GM23338 (cell line): ENCODE measurements around the gene UBE2E2. TPM values are rescaled to one million over a fixed set of nuclear protein-coding genes. Genes with fewer than 3 reads are reported as not detected.

Experiments used
- ATAC-seq: fragments of 200-7000 bp; cut with Tn5 transposase; 3 replicates; pipeline ENCODE4 v1.9.1; 2020
- DNase-seq: peaks from one replicate; pipeline ENCODE4 v3.0.0-alpha.2; 2015; ENCODE audit warnings: low spot score
- H2AFZ ChIP-seq: fragments of 200-600 bp; sonication (generic); 2 replicates; pipeline ENCODE4 v1.8.0; 2016; ENCODE audit warnings: antibody characterized with exemption, mild to moderate bottlenecking, moderate library complexity
- H3F3A ChIP-seq: fragments of 200-600 bp; sonication (generic); replicated peaks from 2 replicates; pipeline ENCODE4 v1.8.0; 2017; ENCODE audit warnings: antibody characterized with exemption, mixed run types, low read depth
- H3K27ac ChIP-seq: fragments of 200-600 bp; sonication (generic); 2 replicates; pipeline ENCODE4 v1.6.1; 2016; ENCODE audit warnings: low read depth
- H3K27me3 ChIP-seq: fragments of 200-600 bp; sonication (generic); 2 replicates; pipeline ENCODE4 v1.8.0; 2016; ENCODE audit warnings: mild to moderate bottlenecking, mixed run types, moderate library complexity; ENCODE audit not compliant: insufficient read depth
- H3K36me3 ChIP-seq: fragments of 200-600 bp; sonication (generic); 2 replicates; pipeline ENCODE4 v1.8.0; 2016; ENCODE audit warnings: mild to moderate bottlenecking; ENCODE audit not compliant: insufficient read depth
- H3K4me1 ChIP-seq: fragments of 200-600 bp; sonication (generic); 2 replicates; pipeline ENCODE4 v1.8.0; 2016; ENCODE audit warnings: mild to moderate bottlenecking, moderate library complexity; ENCODE audit not compliant: insufficient read depth
- H3K4me2 ChIP-seq: fragments of 200-600 bp; sonication (generic); 2 replicates; pipeline ENCODE4 v1.7.1; 2017; ENCODE audit warnings: mixed run types
- H3K4me3 ChIP-seq: fragments of 200-600 bp; sonication (generic); 2 replicates; pipeline ENCODE4 v1.6.1; 2016; ENCODE audit warnings: mixed run types
- H3K79me2 ChIP-seq: fragments of 200-600 bp; sonication (generic); replicated peaks from 2 replicates; pipeline ENCODE4 v1.8.0; 2017; ENCODE audit warnings: mild to moderate bottlenecking; ENCODE audit not compliant: insufficient read depth
- H3K9me2 ChIP-seq: fragments of 200-600 bp; sonication (generic); 2 replicates; pipeline ENCODE4 v1.8.0; 2017; ENCODE audit not compliant: insufficient read depth
- H4K20me1 ChIP-seq: fragments of 200-600 bp; sonication (generic); replicated peaks from 2 replicates; pipeline ENCODE4 v1.8.0; 2017; ENCODE audit warnings: mild to moderate bottlenecking; ENCODE audit not compliant: insufficient read depth
- H3K27ac Mint-ChIP-seq: 2 replicates; pipeline ENCODE4 v1.8.0; 2020; ENCODE audit warnings: inconsistent platforms, mild to moderate bottlenecking, moderate library complexity, mixed read lengths
- H3K27me3 Mint-ChIP-seq: 3 replicates; pipeline ENCODE4 v1.8.0; 2022; ENCODE audit warnings: low read depth, mild to moderate bottlenecking, moderate library complexity, mixed read lengths, inconsistent platforms; ENCODE audit not compliant: insufficient read depth, poor library complexity
- H3K36me3 Mint-ChIP-seq: 3 replicates; pipeline ENCODE4 v1.8.0; 2021; ENCODE audit warnings: low read depth, mild to moderate bottlenecking, inconsistent platforms, moderate library complexity, mixed read lengths
- H3K4me1 Mint-ChIP-seq: 3 replicates; pipeline ENCODE4 v1.8.0; 2020; ENCODE audit warnings: mild to moderate bottlenecking, inconsistent platforms, mixed read lengths
- H3K4me3 Mint-ChIP-seq: 3 replicates; pipeline ENCODE4 v1.8.0; 2021; ENCODE audit warnings: moderate library complexity, mild to moderate bottlenecking, inconsistent platforms, mixed read lengths
- H3K9me3 Mint-ChIP-seq: 3 replicates; pipeline ENCODE4 v1.8.0; 2020; ENCODE audit warnings: moderate library complexity, mild to moderate bottlenecking, inconsistent platforms, mixed read lengths
- CREB1 ChIP-seq: fragments of 250-450 bp; sonication (Bioruptor Pico); IDR thresholded peaks from 2 replicates; pipeline ENCODE4 v1.5.0; 2020; ENCODE audit warnings: low read depth, mild to moderate bottlenecking, moderate library complexity
- CTCF ChIP-seq, 2 experiments: fragments of 200-600 bp in 1 of 2; sonication (generic) in 1 of 2; conservative IDR thresholded peaks; 2 replicates each; pipeline versions ENCODE4 v1.5.1 to v1.6.1; 2016 to 2017; ENCODE audit warnings: antibody characterized with exemption in 2 of 2, low read depth in 2 of 2, mild to moderate bottlenecking in 2 of 2, moderate library complexity in 1 of 2
- ETS1 ChIP-seq: IDR thresholded peaks from 2 replicates; pipeline ENCODE4 v1.6.1; 2016; ENCODE audit warnings: antibody characterized with exemption
- EZH2 ChIP-seq: fragments of 200-600 bp; sonication (generic); IDR thresholded peaks from one replicate; pipeline ENCODE4 v1.8.0; 2017; ENCODE audit warnings: antibody characterized with exemption, mild to moderate bottlenecking, low read depth; ENCODE audit not compliant: unreplicated experiment
- EZH2phosphoT487 ChIP-seq: fragments of 200-600 bp; sonication (generic); IDR thresholded peaks from one replicate; pipeline ENCODE4 v1.8.1; 2018; ENCODE audit warnings: antibody characterized with exemption; ENCODE audit not compliant: unreplicated experiment
- JUNB ChIP-seq: IDR thresholded peaks from one replicate; pipeline ENCODE4 v1.6.1; 2016; ENCODE audit warnings: antibody characterized with exemption; ENCODE audit not compliant: unreplicated experiment
- NANOG ChIP-seq: IDR thresholded peaks from 2 replicates; pipeline ENCODE4 v1.6.1; 2016; ENCODE audit warnings: antibody characterized with exemption, borderline replicate concordance
- POLR2AphosphoS5 ChIP-seq: IDR thresholded peaks from 2 replicates; pipeline ENCODE4 v1.6.1; 2016; ENCODE audit warnings: antibody characterized with exemption, low read depth
- STAT1 ChIP-seq: IDR thresholded peaks from one replicate; pipeline ENCODE4 v1.6.1; 2016; ENCODE audit warnings: antibody characterized with exemption; ENCODE audit not compliant: unreplicated experiment
- ZNF114 ChIP-seq: fragments of 250-450 bp; sonication (Bioruptor Pico); IDR thresholded peaks from 2 replicates; pipeline ENCODE4 v1.5.0; 2020; ENCODE audit warnings: mild to moderate bottlenecking, moderate library complexity
- ZNF331 ChIP-seq: fragments of 250-450 bp; sonication (Bioruptor Pico); IDR thresholded peaks from 2 replicates; pipeline ENCODE4 v1.5.0; 2020; ENCODE audit warnings: low read depth, mild to moderate bottlenecking, moderate library complexity
- polyA plus RNA-seq: library from polyadenylated mRNA; unstranded; fragments of >200 nt; fragmentation: Nextera tagmentation; extraction: Ambion mirVana; gene quantifications from 2 replicates; pipeline ENCODE4 v1.2.1, GENCODE V29; 2016
- total RNA-seq: library from RNA; depleted of rRNA; stranded (reverse); fragments of >200 nt; shearing (Covaris generic); gene quantifications from 2 replicates; pipeline ENCODE4 v1.2.3, GENCODE V29; 2014
- TF ChIP-seq, protein P1 (sequence below): fragments of 250-450 bp; sonication (Bioruptor Pico); IDR thresholded peaks from 2 replicates; pipeline ENCODE4 v1.5.0; 2020; ENCODE audit warnings: mild to moderate bottlenecking, moderate library complexity
- TF ChIP-seq, protein P2 (sequence below): IDR thresholded peaks from one replicate; pipeline ENCODE4 v1.6.1; 2018; ENCODE audit warnings: antibody characterized with exemption; ENCODE audit not compliant: unreplicated experiment

UBE2E2 gene
- total and polyA plus RNA-seq, 2 experiments from 2014 or later: 86.9 to 169 TPM

DNA sequence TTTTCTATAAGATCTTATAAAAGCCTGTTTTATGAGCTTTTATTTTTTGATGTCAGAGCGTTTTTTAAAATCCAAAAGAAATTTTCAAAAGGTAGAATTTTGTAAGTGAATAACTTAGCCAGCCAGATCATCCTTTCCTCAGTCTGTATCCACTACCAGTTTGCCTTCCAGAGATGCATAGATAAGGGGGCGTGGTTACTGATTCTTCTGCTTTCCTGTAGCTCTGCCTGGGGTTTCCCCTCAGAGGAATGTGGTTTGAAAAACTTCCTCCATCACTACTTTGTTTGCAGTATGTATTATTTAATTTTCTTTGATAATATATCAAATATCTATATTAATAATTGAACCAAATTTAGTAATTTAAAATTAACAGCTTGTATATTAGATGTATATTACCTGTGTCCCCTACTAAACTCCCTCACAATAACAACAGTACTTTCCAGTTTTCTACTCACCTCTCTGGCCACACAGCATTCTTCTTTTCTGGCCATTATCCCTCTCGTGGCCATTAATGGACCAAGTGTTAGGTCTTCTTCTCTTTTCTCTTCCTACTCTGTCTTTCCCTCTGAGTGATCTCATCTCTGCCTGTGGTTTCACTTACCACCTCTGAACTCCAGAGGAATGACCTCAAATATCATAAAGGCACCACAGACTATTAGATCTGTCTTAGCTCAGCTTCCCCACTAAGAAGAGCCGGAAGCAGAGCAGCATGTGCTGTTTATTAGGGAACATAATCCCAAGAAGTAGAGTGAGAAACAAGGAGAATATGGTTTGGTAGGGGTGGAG, 239.7 kb downstream of the UBE2E2 start:
- H3K27ac Mint-ChIP-seq: no peak overlapping the region
- H3K9me3 Mint-ChIP-seq: no peaks in the 10 kb centered on the region

More for the DNA sequence above, 239.7 kb downstream of the UBE2E2 start:
- Mint-ChIP-seq H3K27me3 (no peaks in the 10 kb centered on the region), H3K4me3 (no peak overlapping the region), H3K4me1 (peaks cover 38% of the 10 kb centered on the region), H3K36me3 (no peaks in the 10 kb centered on the region)
- Histone ChIP-seq H3K27ac (no peak overlapping the region), H3K79me2 (peaks cover 32% of the 10 kb centered on the region), H3K9me2 (peaks cover 18% of the 10 kb centered on the region; the same call in 1 of the 2 replicates), H3K4me1 (peaks cover 18% of the 10 kb centered on the region; the same call in 1 of the 2 replicates), H3K4me2 (no peak overlapping the region), H4K20me1 (no peaks in the 10 kb centered on the region; the same call in 1 of the 2 replicates), H3K27me3 (no peaks in the 10 kb centered on the region), H3K4me3 (no peak overlapping the region), H2AFZ (no peak overlapping the region), H3K36me3 (no peaks in the 10 kb centered on the region), H3F3A (no peaks in the 10 kb centered on the region)
- peak; percentile 66 for DNase-seq
- peak; percentile 84 for ATAC-seq
- TF ChIP-seq ZNF331 (CRISPR knock-in tag) (no peak), ETS1 (no peak), POLR2AphosphoS5 (no peak), ZNF114 (CRISPR knock-in tag) (no peak), EZH2 (no peak), EZH2phosphoT487 (no peak), STAT1 (no peak), CTCF (conservative IDR thresholded peaks at IDR 0.05; ENCODE audit: low read depth in 2 of 2) (no peak), JUNB (no peak), NANOG (no peak), CREB1 (CRISPR knock-in tag) (no peak)
- TF ChIP-seq, protein P1, sequence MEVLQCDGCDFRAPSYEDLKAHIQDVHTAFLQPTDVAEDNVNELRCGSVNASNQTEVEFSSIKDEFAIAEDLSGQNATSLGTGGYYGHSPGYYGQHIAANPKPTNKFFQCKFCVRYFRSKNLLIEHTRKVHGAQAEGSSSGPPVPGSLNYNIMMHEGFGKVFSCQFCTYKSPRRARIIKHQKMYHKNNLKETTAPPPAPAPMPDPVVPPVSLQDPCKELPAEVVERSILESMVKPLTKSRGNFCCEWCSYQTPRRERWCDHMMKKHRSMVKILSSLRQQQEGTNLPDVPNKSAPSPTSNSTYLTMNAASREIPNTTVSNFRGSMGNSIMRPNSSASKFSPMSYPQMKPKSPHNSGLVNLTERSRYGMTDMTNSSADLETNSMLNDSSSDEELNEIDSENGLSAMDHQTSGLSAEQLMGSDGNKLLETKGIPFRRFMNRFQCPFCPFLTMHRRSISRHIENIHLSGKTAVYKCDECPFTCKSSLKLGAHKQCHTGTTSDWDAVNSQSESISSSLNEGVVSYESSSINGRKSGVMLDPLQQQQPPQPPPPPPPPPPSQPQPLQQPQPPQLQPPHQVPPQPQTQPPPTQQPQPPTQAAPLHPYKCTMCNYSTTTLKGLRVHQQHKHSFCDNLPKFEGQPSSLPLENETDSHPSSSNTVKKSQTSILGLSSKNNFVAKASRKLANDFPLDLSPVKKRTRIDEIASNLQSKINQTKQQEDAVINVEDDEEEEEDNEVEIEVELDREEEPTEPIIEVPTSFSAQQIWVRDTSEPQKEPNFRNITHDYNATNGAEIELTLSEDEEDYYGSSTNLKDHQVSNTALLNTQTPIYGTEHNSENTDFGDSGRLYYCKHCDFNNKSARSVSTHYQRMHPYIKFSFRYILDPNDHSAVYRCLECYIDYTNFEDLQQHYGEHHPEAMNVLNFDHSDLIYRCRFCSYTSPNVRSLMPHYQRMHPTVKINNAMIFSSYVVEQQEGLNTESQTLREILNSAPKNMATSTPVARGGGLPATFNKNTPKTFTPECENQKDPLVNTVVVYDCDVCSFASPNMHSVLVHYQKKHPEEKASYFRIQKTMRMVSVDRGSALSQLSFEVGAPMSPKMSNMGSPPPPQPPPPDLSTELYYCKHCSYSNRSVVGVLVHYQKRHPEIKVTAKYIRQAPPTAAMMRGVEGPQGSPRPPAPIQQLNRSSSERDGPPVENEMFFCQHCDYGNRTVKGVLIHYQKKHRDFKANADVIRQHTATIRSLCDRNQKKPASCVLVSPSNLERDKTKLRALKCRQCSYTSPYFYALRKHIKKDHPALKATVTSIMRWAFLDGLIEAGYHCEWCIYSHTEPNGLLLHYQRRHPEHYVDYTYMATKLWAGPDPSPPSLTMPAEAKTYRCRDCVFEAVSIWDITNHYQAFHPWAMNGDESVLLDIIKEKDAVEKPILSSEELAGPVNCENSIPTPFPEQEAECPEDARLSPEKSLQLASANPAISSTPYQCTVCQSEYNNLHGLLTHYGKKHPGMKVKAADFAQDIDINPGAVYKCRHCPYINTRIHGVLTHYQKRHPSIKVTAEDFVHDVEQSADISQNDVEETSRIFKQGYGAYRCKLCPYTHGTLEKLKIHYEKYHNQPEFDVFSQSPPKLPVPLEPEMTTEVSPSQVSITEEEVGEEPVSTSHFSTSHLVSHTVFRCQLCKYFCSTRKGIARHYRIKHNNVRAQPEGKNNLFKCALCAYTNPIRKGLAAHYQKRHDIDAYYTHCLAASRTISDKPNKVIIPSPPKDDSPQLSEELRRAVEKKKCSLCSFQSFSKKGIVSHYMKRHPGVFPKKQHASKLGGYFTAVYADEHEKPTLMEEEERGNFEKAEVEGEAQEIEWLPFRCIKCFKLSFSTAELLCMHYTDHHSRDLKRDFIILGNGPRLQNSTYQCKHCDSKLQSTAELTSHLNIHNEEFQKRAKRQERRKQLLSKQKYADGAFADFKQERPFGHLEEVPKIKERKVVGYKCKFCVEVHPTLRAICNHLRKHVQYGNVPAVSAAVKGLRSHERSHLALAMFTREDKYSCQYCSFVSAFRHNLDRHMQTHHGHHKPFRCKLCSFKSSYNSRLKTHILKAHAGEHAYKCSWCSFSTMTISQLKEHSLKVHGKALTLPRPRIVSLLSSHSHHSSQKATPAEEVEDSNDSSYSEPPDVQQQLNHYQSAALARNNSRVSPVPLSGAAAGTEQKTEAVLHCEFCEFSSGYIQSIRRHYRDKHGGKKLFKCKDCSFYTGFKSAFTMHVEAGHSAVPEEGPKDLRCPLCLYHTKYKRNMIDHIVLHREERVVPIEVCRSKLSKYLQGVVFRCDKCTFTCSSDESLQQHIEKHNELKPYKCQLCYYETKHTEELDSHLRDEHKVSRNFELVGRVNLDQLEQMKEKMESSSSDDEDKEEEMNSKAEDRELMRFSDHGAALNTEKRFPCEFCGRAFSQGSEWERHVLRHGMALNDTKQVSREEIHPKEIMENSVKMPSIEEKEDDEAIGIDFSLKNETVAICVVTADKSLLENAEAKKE (CRISPR knock-in tag): no peak
- TF ChIP-seq, protein P2, sequence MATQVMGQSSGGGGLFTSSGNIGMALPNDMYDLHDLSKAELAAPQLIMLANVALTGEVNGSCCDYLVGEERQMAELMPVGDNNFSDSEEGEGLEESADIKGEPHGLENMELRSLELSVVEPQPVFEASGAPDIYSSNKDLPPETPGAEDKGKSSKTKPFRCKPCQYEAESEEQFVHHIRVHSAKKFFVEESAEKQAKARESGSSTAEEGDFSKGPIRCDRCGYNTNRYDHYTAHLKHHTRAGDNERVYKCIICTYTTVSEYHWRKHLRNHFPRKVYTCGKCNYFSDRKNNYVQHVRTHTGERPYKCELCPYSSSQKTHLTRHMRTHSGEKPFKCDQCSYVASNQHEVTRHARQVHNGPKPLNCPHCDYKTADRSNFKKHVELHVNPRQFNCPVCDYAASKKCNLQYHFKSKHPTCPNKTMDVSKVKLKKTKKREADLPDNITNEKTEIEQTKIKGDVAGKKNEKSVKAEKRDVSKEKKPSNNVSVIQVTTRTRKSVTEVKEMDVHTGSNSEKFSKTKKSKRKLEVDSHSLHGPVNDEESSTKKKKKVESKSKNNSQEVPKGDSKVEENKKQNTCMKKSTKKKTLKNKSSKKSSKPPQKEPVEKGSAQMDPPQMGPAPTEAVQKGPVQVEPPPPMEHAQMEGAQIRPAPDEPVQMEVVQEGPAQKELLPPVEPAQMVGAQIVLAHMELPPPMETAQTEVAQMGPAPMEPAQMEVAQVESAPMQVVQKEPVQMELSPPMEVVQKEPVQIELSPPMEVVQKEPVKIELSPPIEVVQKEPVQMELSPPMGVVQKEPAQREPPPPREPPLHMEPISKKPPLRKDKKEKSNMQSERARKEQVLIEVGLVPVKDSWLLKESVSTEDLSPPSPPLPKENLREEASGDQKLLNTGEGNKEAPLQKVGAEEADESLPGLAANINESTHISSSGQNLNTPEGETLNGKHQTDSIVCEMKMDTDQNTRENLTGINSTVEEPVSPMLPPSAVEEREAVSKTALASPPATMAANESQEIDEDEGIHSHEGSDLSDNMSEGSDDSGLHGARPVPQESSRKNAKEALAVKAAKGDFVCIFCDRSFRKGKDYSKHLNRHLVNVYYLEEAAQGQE: no peak
